Measurements from ENCODE around the gene PA2G4. TPM values are rescaled to one million over a fixed set of nuclear protein-coding genes. Genes with fewer than 3 reads are reported as not detected.

The PA2G4 gene
- total and polyA plus RNA-seq, 10 of the 15 experiments (the other 5 are each of a cell fraction or from before 2014, with no cell fraction given): 148 to 514 (median 406) TPM

DNA sequence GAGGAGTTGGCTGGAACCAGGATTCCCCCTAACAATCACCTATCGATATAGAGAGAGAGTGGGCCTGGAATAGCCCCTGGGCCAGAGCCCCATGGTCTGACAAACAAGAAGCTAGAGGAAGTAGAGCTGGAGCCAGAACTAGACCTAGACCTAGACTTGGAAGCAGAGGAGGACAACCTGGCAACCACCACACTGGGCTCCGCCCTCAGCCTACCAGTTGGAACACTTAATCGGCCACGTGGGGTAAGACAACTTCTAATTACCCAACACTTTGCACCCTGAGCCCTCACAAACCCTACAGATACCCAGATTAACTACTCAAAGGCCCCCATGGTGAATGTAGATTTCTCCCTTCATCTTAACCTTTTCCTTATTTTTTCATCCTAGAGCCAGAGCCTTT lies 4.6 kb upstream of the PA2G4 start:
- BruUV-seq (replicated peaks): no TSS peak
- ChIA-PET RAD21 (ENCODE audit: unreplicated experiment) (no interaction called here), CTCF (no interaction called here), POLR2A (no interaction called here), SMC1A (ENCODE audit: uncharacterized antibody, unreplicated experiment) (no interaction called here)
- peaks cover 0 to 7% of the 10 kb centered on the region in 2 experiments; a peak in 2 of 4 replicates for H3K27me3 ChIP-seq (replicated peaks in 1 of 2; ENCODE audit: control insufficient read depth in 2 of 2, insufficient read depth in 2 of 2, low read length in 1 of 2)
- ATAC-seq (no peak), FAIRE-seq (no peak), DNase-seq (ENCODE audit: low read depth, low spot score) (no peak)
- H3K9ac ChIP-seq (ENCODE audit: control insufficient read depth, insufficient read depth, low read length): no peak overlapping the region
- H3K9me3 ChIP-seq (replicated peaks; ENCODE audit: control insufficient read depth, insufficient read depth, low read length): no peaks in the 10 kb centered on the region
- no peaks in the 10 kb centered on the region for H4K20me1 ChIP-seq (ENCODE audit: control insufficient read depth, insufficient read depth)
- intact Hi-C loops (cut with micrococcal nuclease; ENCODE audit: unreplicated experiment): loop anchor here (5.0 kb wide), 1 partner anchor 272 kb away; the partner anchor contains the start of gene DNAJC14
- no peaks in the 10 kb centered on the region for H3K4me1 ChIP-seq (ENCODE audit: control insufficient read depth, insufficient read depth, low read length)
- TF ChIP-seq, protein P1, sequence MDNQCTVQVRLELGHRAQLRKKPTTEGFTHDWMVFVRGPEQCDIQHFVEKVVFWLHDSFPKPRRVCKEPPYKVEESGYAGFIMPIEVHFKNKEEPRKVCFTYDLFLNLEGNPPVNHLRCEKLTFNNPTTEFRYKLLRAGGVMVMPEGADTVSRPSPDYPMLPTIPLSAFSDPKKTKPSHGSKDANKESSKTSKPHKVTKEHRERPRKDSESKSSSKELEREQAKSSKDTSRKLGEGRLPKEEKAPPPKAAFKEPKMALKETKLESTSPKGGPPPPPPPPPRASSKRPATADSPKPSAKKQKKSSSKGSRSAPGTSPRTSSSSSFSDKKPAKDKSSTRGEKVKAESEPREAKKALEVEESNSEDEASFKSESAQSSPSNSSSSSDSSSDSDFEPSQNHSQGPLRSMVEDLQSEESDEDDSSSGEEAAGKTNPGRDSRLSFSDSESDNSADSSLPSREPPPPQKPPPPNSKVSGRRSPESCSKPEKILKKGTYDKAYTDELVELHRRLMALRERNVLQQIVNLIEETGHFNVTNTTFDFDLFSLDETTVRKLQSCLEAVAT (IDR thresholded peaks at IDR 0.05): no peak
- TF ChIP-seq RBBP5 (conservative IDR thresholded peaks at IDR 0.05) (no peak), NR2C2 (IDR thresholded peaks at IDR 0.05; ENCODE audit: borderline replicate concordance, control insufficient read depth, insufficient read length, low read depth) (no peak), HDGF (IDR thresholded peaks at IDR 0.05) (no peak), HDAC2 (IDR thresholded peaks at IDR 0.05) (no peak), MXI1 (IDR thresholded peaks at IDR 0.05; ENCODE audit: low read depth, low read length) (no peak), IKZF2 (IDR thresholded peaks at IDR 0.05) (no peak), RFX5 (IDR thresholded peaks at IDR 0.05; ENCODE audit: low read depth, low read length) (no peak), POLR2AphosphoS2 (IDR thresholded peaks at IDR 0.05; ENCODE audit: low read depth, low read length) (no peak), SMAD5 (IDR thresholded peaks at IDR 0.05; ENCODE audit: low read depth) (no peak), EED (IDR thresholded peaks at IDR 0.05; ENCODE audit: low read depth) (no peak), NR2F1 (conservative IDR thresholded peaks at IDR 0.05) (no peak)
- TF ChIP-seq, protein P2, sequence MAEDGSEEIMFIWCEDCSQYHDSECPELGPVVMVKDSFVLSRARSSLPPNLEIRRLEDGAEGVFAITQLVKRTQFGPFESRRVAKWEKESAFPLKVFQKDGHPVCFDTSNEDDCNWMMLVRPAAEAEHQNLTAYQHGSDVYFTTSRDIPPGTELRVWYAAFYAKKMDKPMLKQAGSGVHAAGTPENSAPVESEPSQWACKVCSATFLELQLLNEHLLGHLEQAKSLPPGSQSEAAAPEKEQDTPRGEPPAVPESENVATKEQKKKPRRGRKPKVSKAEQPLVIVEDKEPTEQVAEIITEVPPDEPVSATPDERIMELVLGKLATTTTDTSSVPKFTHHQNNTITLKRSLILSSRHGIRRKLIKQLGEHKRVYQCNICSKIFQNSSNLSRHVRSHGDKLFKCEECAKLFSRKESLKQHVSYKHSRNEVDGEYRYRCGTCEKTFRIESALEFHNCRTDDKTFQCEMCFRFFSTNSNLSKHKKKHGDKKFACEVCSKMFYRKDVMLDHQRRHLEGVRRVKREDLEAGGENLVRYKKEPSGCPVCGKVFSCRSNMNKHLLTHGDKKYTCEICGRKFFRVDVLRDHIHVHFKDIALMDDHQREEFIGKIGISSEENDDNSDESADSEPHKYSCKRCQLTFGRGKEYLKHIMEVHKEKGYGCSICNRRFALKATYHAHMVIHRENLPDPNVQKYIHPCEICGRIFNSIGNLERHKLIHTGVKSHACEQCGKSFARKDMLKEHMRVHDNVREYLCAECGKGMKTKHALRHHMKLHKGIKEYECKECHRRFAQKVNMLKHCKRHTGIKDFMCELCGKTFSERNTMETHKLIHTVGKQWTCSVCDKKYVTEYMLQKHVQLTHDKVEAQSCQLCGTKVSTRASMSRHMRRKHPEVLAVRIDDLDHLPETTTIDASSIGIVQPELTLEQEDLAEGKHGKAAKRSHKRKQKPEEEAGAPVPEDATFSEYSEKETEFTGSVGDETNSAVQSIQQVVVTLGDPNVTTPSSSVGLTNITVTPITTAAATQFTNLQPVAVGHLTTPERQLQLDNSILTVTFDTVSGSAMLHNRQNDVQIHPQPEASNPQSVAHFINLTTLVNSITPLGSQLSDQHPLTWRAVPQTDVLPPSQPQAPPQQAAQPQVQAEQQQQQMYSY (CRISPR knock-in tag; IDR thresholded peaks at IDR 0.05): no peak
- TF ChIP-seq, protein P3, sequence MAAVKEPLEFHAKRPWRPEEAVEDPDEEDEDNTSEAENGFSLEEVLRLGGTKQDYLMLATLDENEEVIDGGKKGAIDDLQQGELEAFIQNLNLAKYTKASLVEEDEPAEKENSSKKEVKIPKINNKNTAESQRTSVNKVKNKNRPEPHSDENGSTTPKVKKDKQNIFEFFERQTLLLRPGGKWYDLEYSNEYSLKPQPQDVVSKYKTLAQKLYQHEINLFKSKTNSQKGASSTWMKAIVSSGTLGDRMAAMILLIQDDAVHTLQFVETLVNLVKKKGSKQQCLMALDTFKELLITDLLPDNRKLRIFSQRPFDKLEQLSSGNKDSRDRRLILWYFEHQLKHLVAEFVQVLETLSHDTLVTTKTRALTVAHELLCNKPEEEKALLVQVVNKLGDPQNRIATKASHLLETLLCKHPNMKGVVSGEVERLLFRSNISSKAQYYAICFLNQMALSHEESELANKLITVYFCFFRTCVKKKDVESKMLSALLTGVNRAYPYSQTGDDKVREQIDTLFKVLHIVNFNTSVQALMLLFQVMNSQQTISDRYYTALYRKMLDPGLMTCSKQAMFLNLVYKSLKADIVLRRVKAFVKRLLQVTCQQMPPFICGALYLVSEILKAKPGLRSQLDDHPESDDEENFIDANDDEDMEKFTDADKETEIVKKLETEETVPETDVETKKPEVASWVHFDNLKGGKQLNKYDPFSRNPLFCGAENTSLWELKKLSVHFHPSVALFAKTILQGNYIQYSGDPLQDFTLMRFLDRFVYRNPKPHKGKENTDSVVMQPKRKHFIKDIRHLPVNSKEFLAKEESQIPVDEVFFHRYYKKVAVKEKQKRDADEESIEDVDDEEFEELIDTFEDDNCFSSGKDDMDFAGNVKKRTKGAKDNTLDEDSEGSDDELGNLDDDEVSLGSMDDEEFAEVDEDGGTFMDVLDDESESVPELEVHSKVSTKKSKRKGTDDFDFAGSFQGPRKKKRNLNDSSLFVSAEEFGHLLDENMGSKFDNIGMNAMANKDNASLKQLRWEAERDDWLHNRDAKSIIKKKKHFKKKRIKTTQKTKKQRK (IDR thresholded peaks at IDR 0.05; ENCODE audit: low read depth, low read length): no peak
- TF ChIP-seq, protein P4, sequence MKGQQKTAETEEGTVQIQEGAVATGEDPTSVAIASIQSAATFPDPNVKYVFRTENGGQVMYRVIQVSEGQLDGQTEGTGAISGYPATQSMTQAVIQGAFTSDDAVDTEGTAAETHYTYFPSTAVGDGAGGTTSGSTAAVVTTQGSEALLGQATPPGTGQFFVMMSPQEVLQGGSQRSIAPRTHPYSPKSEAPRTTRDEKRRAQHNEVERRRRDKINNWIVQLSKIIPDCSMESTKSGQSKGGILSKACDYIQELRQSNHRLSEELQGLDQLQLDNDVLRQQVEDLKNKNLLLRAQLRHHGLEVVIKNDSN (IDR thresholded peaks at IDR 0.05; ENCODE audit: borderline replicate concordance, extremely low read length, insufficient read depth, low read depth, low read length): no peak
- in situ Hi-C loops (cut with MboI): loop anchor here (5.0 kb wide), 1 partner anchor 52 kb away; no protein-coding TSS in a partner anchor
- no peak overlapping the region for H3K4me2 ChIP-seq (ENCODE audit: control insufficient read depth, insufficient read depth)
- no peak overlapping the region for H3K4me3 ChIP-seq
- H3K27ac ChIP-seq (ENCODE audit: control insufficient read depth, insufficient read depth): no peak overlapping the region
- no peak overlapping the region for H2AFZ ChIP-seq (ENCODE audit: control insufficient read depth, low read depth, low read length)
- H3K79me2 ChIP-seq (ENCODE audit: control insufficient read depth, insufficient read depth, low read length): peaks cover 7% of the 10 kb centered on the region
- 46% methylated on average over 4 of the region's 4 CpGs for WGBS (ENCODE audit: insufficient coverage, insufficient replicate concordance, low lambda C conversion rate, missing lambda C conversion rate)
- no peaks in the 10 kb centered on the region for H3K36me3 ChIP-seq (ENCODE audit: control insufficient read depth in 2 of 2, insufficient read depth in 2 of 2, low read length in 1 of 2)
